ENCODE data around the gene MAP2K3. TPM values are rescaled to one million over a fixed set of nuclear protein-coding genes. Genes with fewer than 3 reads are reported as not detected.
"Not testable (repeated sequence)": the region's sequence is repeated elsewhere in the genome, so short reads cannot be mapped to it uniquely, and the experiment has no call there.

Gene MAP2K3
- total RNA-seq, 1 experiment from 2014 or later, result 7.1 TPM

DNA sequence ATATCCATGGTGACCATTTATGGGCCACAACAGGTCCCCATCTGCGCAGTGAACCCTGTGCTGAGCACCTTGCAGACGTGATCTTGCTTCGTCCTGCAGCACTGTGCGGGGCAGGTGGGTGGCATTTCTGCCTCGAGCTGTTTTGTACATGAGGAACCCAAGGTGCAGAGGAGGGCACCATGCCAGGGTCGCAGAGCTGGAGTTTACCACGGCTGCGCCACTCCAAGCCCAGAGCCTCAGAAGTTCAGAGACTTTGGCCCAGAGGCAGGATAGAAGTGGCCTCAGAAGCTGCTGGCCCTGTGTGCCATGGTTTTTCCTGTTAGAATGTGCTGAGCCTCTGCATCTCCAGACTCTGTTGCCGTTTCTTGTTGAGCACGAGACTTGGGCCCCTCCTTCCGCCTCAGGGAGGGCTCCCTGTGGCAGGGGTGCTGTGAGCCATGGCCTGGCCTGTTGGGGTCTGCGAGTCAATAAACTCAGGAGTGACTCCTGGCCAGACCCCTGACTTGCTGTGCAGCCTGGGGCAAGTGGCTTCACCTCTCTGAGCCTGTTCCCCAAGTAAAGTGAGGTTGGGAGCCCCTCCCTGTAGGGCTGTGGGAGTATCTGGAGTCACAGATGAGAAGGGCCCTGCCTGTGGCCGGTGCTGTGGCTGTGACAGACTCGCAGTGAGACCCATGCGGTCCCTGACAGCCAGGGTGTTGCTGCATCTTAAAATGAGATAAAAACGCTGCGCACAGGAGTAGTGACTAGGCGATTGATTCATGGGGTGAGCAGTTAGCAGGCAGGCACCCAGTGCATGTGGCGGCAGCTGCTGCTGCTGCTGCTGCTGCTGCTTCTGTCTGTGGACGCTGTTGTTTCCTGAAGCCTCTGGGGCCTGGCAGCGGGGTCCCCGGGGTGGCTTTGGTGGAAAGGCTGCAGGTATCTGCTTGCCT is 11.8 kb downstream of the MAP2K3 start:
- peak; percentile 44 for DNase-seq (ENCODE audit: low read depth)

DNA sequence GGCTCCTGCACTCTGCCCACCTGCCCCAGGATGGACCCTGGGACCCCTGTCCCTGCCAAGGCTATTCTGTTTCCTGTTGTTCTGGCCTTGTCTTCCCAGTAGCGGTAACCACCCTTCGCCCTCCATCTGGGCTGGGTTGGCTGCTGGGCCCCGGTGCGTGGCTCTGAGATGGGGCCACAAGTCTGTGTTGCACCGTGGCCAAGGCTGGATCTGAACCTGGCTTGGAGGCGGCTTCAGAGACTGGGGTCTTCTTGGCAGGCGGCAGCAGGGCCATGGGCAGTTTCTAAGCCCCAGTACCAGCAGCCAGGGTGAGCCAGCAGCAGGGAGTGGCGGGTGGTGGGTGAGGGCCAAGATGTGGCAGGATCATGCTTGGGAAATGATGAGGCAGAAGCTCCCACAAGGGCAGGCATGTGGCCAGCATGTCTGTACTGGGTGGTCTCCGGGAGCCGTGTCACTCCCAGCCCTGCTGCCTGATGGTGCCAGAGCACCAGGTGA is 12.6 kb downstream of the MAP2K3 start:
- DNase-seq (ENCODE audit: low read depth), result no peak

DNA sequence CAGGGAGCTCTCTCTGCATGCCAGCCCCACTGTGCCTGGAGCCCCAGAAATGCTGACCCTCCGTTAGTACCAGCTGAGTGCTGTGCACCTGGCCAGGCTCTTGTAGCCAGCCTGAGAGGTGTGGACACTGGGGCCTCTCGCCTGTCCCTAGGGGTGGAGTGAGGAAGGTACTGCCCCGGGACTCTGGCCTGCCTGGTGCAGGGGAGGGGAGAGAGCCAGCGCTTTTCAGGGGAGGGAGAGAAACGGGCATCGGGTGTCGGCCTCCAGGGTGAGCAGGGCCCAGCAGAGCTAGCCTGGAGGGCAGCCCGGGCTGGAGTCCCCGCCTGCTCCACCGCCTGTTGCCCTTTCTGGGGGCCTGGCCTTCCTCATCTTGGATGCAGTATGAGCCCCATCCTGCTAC is 13.1 kb downstream of the MAP2K3 start:
- DNase-seq (ENCODE audit: low read depth), result no peak

DNA sequence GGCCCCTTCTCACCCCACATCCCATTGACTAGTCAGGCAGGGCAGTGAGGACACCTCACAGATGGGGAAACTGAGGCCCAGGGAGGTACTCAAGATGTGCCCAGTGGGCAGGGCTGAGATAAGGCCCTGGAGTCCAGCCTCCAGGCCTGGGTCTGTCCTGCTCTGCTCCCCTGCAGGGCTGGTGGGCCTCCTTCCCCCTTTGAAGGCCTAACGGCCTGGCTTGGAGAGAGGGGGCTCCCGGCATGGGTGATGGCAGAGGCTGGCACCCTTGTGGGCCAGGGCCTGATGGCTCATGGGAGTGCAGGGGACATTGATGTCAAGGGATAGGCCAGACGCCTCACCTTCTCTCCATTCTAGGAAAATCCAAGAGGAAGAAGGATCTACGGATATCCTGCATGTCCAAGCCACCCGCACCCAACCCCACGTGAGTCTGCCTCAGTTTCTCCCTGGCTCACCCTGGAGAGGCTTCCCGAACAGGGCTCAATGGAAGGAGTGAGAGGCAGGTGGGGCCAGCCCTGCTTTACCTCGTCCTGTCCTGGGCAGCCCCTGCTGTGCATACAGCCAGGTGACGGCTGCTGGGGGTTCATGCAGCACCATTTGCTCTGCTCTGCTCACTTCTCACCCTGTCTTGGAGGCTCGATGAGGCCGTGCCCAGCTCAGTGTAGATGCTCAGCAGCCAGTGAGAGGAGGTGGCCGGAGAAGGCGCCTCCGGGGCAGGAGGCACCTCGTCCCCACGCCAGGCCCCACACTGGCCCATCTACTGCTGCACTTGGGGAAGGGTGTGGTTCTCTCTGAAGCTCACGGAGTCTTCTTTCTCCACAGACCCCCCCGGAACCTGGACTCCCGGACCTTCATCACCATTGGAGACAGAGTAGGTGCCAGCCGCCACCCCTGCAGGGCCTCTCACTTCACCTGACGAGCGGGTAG is 13.8 kb downstream of the MAP2K3 start:
- no peak for DNase-seq (ENCODE audit: low read depth)

DNA sequence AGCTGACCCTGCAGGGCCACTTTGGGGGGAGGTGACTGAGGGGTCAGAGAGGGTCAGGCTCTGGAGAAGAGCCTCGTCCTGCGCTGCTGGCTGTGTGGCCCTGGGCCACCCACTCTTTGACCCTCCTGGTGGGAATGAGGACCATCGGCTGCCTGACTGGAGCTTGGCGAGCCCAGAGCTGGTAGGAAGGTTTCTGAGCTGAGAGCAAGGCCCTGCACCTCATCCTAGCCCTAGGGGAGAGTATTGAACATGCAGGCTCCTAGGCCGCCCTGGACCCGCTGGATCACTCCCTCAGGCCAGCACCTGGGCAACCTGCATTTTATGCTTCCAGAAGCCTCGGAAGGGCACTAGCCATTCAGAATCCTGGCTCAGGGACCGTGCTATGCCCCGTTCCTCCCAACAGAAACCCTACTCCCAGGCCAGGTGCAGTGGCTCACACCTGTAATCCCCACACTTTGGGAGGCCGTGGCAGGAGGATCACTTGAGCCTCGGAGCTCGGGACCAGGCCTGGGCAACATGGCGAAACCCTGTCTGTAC is 14.5 kb downstream of the MAP2K3 start:
- no peak for DNase-seq (ENCODE audit: low read depth)

DNA sequence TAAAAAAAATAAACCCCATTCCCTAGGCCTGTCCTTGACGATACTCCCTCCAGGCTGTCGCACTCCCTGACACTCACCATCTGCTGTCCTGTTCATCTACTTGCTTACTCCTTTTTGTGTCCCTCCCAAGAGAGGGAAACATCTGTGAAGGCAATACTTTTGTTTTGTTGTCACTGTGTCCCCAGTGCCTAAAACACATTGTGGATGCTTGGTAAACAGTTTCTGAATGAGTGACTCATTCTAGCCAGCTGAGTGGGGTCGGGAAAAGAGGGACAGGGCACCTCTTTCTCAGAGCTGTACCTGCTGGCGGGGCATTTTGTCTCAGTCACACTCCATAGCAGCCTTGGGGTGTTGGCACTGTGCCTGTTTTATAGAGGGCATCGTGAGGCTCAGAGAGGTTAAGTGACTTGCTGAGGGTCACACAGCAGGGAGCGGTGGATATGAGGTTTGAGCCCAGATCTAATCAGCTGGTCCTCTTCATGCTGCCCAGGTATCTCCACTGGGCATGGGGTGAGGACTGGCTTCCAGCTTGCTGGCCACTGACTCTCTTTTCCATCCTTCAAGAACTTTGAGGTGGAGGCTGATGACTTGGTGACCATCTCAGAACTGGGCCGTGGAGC is 15.6 kb downstream of the MAP2K3 start:
- no peak for DNase-seq (ENCODE audit: low read depth)

DNA sequence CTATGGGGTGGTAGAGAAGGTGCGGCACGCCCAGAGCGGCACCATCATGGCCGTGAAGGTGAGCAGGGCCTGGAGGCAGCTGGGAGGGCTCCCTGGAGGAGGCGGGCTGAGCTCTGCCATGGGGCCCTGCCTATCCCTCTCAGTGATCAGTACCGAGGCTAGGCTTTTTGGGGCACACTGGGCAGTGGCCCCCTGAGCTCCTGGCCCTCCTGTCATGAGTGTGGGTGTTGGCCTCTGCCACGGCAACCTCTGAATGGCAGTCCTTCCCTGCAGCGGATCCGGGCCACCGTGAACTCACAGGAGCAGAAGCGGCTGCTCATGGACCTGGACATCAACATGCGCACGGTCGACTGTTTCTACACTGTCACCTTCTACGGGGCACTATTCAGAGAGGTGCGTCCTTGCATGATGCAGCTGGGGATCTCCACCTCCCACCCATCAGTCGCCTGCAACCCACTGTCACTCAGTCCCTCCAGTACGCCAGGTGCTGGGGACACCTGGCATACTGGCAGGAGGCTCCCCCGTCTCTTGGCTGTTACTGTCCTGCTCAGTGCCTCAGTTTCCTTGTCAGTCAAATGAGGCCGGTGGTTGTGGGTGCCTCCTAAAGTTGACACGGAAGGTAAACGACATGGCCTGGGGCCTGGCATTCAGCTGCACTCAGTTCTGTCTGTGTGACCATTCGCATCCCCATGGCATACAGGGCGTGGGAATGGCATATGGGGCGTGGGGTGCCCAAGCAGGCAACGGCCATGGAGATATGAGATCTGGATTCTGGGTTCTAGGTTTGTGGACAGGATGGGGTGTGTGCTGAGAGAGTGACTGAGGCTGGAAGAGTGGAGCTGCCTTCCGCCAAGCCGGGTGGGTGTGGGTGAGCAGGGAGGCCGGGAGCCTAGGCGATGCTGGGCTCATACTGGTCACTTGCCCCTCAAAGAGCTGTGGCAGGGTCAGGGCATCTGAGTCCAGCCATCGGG is 16.4 kb downstream of the MAP2K3 start:
- no peak for DNase-seq (ENCODE audit: low read depth)

DNA sequence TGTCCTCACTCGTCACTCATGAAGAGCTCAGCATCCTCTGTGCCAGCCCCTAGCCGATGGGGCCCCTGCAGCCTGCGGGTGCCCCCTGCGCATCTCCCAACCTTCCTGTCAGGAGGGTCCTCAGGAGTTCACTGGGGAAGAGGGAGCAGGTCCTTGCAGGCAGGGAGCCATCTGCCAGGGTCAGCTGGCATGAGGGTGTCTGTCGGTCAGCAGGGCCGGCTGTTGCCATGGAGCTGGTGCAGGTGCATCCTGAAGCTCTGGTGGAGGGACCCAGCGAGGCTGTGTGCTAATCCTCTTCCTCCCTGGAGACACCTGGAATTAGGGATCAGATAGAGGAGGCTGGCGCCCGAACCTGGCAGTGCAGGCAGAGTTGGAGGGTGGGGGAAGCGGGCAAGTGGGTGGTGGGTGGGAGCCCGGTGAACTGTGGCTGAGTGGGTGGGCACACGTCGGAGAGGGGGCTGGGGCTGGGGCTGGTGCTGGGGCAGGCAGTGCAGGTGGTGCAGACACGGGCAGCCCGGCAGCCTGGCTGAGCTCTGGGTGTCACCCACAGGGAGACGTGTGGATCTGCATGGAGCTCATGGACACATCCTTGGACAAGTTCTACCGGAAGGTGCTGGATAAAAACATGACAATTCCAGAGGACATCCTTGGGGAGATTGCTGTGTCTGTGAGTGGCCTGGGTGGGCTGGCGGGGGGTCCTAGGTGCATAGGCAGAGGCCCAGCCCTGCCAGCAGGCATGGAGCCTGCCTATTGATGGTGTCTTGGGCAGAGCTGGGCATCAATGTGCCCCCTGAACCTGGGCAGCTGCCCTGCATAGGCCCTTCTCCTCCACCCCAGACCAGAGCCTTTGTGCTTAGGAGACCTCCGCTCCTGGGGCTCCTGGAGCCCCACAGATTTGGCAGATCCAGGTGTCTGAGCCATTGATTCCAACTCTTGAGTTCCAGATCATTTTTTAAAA is 17.4 kb downstream of the MAP2K3 start:
- no peak for DNase-seq (ENCODE audit: low read depth)

DNA sequence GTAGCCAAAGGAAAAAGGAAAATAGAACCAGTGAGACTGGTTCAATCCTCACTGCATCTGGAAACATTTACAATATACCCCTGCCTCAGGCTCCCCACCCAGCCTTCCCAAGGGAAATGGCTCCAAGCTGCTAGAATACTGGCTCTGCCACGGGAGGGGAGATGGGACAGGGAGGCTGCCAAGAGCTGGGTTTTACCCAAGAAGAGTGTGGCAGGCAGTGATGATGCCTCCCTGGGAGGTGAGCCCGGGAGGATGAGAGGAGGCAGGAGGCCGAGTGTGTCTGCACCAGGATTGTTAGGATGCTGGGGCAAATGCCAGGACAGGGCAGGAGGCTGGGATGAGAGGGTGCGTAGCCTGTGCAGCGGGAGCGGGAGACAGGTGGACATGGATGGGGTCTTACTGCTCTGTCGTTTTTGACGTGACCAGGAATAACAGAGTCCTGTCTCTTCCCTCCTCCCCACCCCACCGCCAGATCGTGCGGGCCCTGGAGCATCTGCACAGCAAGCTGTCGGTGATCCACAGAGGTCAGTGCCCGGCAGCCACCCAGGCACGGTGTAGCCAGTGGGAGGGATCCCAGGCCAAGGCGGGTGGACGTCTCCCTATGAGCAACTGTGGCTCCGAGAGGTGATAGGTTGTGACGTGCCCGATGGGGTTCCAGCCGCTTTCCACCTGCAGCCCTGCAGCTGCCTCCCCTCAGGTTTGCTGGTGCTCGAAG is 18.4 kb downstream of the MAP2K3 start:
- no peak for DNase-seq (ENCODE audit: low read depth)

DNA sequence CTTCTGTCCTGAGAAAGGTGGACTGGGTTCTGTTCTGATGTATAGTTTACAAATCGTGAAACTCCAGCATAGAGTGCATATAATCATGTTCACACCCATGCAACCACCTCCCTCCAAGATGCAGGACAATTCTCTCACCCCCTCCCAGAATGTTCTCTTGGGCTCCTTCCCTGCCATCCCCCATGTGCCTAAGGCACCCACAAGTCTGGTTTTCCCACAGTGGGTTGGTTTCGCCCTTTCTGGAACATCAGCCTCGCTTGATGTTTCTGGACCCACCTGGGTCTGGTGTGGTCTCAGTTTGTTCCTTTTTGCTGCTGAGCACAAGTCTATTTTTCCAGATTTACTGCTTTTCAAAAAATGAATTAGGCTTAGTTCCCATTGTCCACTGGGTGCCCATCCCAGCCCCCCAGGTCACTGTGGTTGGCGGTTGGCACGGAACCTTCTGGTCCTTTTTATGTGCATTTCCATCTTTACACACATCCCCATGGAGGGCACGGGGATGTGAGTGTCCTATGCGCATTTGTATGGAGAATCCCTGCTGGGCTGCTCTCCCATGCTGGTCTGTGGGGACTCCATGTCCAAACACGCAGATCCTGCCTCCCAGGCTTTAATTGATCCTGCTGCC is 19.0 kb downstream of the MAP2K3 start:
- DNase-seq (ENCODE audit: low read depth), result no peak

DNA sequence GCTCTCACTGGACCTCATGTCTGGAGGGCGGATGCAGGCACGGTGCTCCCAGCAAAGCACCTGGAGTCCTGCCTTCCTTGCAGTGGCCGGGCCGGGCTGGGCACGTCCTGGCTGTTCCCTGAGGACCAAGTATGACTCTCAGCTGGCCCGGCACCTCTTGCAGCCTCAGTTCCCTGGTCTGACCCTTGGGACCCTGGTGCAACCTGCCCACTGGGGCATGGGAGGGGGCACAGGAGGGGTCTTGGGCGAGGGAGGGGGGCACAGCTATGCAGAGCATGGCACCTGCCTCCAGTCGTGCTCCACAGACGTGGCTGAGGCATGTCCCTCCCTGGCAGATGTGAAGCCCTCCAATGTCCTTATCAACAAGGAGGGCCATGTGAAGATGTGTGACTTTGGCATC is 19.6 kb downstream of the MAP2K3 start:
- no peak for DNase-seq (ENCODE audit: low read depth)

DNA sequence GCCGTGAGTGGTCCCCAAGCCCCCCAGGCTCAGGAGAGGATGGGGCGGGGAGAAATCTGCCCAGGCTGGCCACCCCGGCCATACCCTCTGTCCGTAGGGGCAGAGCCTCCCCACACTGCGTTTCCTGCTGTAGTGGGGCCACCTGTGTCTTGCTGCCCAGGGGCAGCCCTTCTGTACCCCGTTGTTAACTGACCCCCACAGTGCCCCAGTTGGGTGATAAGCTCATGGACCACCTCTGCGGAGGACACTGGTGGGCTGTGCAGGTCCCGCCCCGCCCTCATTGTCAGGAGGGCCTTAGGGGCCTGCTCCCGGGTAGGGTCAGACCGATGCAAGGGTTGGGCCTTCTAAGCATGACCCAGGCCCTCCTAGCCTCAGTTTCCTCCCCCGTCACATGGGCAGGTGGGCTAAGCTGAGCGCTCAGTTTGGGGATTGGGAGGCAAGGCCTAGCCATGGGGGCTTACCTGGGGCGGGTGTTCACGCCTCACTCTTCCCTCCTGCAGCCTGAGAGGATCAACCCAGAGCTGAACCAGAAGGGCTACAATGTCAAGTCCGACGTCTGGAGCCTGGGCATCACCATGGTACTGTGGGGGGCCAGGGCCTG is 20.1 kb downstream of the MAP2K3 start:
- not testable (repeated sequence) for DNase-seq (ENCODE audit: low read depth)

DNA sequence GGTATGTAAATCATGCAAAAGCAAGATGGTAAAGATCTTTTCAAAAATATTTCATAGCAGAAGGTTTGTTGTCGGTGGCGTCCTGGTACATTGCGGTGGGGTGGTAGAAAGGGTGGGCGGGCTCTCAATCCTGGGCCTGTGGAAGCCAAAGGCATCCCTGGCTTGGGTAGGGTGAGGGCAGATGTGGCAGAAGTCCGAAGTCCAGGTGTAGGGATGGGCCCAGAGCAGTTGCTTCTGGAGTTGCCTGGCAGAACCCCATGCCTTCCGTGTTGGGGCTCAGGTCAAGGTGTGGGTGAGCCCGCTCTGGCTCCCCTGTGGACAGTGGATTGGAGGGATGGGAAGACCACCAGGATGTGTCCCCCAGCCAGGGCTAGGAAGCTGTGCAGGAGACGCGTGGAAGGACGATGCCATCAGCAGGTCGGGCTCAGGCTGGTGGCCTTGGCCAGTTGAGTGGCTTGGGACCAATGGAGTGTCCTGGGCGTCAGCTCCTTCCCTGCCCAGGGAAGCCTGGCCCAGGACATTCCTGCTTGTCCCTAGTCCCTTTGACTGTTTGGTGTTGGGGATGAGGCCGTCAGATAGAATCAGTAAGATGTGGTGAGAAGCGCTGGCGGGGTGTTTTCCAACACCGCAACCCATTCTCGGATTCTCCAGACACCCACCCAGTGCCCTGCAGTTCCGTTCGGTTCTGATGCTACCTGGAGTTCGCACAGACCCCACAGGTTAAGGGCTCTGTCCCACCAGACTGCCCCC is 21.1 kb downstream of the MAP2K3 start:
- DNase-seq (ENCODE audit: low read depth), result not testable (repeated sequence)

DNA sequence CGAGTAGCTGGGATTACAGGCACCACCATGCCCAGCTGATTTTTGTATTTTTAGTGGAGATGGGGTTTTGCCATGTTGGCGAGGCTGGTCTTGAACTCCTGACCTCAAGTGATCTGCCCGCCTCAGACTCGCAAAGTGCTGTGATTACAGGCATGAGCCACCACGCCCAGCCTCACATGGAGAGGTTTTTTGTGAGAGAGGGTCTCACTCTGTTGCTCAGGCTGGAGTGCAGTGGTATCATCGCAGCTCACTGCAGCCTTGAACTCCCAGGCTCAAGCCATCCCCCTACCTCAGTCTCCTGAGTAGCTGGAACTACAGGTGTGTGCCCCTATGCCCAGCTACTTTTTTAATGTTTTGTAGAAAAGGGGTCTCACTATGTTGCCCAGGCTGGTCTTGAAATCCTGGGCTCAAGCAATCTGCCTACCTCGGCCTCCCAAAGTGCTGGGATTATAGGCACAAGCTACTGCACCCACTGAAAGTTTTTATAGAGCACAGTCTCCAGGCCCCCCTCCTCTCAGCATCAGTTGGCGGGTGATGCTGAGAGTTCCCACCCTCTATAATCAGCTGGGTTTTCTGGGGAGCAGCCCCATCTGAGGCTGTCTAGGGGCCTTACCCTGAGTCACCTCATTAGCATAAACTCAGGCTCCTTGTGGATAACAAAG is 22.2 kb downstream of the MAP2K3 start:
- not testable (repeated sequence) for DNase-seq (ENCODE audit: low read depth)

DNA sequence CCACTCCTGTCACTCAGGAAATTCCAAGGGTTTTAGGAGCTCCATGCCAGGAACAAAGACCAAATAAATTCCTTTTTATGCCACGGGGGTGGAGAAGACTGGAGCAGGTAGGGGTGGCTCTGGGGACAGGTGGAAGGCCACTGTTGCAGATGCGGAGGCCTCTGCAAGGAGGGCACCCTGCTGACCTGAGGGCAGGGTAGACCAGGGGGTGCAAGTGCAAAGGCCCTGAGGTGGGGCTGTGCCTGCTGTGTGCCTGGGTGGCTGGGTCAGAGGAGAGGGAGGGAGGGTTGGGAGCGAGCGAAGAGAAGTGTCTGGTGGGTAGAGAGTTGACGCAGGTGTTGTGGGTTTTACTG is 22.7 kb downstream of the MAP2K3 start:
- not testable (repeated sequence) for DNase-seq (ENCODE audit: low read depth)

DNA sequence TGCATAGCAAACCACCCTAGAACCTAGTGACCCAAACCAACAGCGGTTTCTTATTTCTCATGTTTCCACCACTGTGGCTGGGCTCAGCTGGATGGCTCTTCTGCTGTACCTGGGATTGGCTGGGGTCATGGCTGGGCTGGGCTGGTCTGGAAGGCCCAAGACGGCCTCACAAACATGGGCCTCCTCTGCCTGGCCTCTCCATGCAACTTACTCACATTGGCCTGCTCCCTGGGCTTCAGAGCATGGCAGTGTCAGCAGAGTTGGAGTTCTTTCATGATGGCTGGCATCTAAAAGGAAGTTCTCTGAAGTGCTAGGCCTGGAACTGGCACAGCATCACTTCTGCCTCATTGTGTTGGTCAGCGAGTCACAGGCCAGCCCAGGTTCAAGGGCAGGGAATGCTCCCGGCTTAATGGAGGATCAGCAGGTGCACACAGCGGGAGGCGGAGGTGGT is 24.4 kb downstream of the MAP2K3 start:
- not testable (repeated sequence) for DNase-seq (ENCODE audit: low read depth)
